Midbrain (tissue), 1 donor: ENCODE measurements around the gene SOSTDC1.
"Not testable (repeated sequence)": the region's sequence is repeated elsewhere in the genome, so short reads cannot be mapped to it uniquely, and the experiment has no call there.

Source experiments
- DNase-seq: peaks from one replicate; lab custom pipeline; 2025; lab: John Stamatoyannopoulos, UW

Gene SOSTDC1

DNA sequence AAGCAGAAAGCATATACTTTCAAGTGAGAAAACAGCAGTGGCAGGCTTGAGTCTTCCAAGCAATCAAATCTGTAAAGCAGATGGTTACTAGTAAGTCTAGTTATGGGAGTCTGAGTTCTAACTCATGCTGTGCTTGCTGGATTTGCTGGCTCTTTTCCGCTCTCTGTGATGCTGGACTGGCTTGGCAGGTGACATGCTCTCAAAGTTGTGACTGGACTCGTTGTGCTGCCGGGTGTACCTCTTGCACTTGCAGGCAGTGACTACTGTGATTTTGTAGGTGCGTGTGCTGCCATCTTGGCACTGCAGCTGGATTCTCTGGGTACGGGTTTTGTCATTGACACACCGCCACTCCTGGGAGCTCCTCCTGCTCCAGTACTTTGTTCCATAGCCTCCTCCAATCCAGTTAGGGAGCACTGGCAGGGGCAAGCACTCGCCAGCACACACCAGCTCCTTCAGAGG is 3.1 kb downstream of the SOSTDC1 start:
- no peak for DNase-seq

DNA sequence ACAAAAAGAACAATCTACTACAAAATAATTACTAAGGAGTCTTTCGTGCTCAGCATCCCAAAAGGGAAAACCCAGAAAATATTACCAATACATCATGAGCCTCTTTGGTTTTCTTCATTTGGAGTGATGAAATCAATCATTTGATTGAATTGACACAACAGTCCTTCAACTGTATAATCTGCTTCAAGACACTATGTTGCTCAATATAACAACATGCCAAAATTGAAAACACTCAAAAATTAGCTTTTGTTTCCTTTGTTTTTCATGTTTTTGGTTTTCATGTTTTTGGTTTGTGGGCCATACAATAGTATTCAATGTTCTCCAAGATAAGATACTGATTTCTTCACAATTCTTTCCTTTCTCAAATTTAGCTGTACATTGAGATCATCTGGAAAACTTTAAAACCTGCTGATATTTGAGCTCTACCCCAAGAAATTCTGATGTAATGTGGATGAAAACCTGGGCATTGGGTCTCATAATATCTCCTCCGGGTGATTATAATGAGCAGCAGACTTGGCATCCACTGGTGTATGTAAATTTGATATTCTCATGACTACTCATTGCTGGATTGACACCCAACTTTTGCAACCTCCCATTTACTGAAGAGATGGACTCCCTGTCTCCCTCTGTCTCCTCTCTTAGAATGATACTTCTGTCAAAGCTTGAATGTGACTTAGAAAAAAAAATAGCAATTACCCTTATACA is 4.6 kb downstream of the SOSTDC1 start:
- DNase-seq, result no peak

DNA sequence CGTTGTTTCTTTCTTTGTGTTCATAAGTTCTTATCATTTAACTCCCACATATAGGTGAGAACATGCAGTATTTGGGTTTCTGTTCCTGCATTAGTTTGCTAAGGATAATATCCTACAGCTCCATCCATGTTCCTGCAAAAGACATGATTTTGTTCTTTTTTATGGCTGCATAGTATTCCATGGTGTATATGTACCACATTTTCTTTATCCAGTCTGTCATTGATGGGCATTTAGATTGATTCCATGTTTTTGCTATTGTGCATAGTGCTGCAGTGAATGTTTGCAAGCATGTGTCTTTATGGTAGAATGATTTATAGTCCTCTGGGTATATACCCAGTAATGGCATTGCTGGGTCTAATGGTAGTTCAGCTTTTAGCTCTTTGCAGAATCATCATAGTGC is 9.2 kb downstream of the SOSTDC1 start:
- not testable (repeated sequence) for DNase-seq

DNA sequence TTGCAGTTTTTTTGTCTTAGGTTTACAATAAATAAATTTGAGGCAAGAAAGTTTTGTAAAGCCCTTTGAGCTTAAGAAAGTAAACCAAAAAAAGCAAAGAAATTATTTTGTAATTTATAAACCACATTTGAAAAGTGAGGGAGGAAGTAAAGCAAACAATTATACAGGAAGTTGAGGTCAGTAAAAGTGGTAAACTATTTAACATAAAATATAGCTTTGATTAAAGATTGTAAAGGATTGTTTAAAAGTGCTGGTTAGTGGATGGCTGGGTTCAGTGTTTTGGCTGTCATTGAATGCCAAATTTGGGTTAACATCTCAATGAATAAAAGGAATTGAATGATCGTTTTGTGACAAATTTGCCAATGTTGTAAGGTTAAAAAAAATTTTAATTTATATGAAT is 9.9 kb downstream of the SOSTDC1 start:
- no peak for DNase-seq

DNA sequence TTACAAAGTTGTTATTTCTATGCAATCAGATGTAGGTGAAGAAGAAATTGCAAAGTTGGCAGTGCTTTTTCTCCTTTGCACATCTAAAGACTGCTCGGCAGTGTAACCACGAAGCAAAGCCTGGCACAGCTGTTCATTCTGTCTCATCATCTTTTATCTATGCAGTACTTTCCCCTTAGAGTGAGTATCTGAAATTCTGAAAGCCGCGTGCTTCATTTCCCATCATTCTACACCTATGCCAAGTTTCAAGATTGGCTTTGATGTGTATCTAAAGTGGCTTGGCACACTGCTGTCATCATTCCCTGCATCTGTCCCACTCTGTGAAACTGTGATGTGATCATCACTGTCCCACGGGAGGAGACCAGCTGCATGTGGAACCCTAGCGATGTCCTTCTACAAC is 15.2 kb downstream of the SOSTDC1 start:
- DNase-seq, result no peak

DNA sequence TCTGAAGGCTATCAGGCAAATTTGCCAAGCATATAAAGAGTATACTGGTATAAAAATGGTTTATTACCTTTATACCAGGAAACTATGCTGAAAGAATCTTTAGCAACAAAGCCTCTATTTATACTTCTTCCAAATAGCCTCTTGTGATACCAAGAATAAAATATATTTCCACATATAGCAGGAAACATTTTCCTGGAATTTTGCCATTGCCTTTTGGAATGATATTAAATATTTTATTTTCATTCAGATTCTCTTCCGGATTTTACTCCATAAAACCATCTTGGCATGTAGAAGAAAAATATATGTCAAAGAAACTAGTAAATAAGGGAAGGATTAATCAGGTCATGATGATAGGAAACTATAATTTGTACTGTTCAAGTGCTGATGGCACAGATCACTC is 17.7 kb downstream of the SOSTDC1 start:
- DNase-seq, result no peak

DNA sequence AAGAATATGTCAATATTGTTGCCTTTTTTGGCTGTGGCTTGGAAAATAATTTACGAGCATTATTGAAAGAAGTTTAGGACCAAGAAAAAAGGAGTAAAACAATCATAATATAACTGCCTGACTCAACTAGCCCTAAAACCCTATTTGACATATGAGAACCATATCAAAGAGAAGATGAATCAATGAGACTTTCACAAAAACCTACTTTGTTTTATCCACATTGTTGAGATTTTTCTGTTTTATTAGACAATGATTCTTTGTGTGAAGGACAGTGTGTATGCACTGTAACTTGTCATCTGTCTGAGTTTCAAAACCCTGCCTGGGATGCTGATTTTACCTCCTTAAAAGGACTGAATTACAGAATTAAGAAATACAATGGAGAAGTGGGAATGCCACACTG is 19.0 kb downstream of the SOSTDC1 start:
- DNase-seq, result no peak

DNA sequence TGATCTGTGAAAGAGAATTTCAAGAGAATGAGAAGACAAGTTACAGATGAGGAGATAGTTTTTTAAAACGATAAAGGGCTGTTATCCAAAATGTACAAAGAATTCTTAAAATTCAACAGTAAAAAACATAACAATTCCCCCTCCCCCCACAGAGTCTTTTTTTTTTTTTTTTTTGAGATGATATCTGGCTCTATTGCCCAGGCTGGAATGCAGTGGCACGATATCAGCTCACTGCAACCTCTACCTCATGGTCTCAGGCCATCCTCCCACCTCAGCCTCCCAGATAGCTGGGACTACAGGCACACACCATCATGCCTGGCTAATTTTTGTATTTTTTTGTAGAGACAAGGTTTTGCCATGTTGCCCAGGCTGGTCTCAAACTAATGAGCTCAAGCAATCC is 21.7 kb downstream of the SOSTDC1 start:
- DNase-seq, result not testable (repeated sequence)

DNA sequence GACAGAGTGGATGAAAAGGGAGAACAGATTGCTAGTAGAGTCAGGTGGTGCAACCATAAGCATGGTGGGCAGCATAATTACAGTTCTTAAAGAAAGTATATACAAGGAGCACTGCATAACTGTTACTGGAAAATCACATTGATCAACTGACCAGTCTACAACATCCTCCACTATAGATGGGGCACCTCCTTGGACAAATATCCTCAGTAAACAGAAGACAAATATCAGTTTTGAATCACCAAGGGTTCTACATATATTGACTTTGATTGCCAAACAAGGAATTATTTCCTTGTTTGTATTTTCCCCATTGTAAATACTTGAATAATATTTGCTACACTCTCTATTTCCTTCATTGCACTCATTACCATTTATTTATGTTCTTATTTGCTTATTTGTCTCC is 26.6 kb downstream of the SOSTDC1 start:
- DNase-seq, result no peak

DNA sequence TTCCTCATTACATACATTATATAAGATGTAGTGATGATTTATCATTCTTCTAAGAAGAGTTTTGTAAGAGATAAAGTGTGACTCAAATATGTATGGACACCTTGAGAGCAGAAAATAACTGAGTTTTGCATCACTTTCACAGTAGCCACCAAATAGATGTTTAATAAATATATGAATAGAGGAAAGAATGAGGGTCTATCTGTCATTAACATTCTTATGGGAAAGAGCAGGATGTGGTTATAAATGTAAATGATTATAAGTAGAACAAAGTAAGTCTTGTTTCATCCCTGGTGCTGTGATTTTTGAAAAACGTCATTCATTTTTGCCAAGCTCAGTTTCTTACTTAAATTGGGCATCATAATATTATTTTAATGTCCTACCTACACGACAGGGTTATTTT is 29.2 kb downstream of the SOSTDC1 start:
- DNase-seq, result no peak

DNA sequence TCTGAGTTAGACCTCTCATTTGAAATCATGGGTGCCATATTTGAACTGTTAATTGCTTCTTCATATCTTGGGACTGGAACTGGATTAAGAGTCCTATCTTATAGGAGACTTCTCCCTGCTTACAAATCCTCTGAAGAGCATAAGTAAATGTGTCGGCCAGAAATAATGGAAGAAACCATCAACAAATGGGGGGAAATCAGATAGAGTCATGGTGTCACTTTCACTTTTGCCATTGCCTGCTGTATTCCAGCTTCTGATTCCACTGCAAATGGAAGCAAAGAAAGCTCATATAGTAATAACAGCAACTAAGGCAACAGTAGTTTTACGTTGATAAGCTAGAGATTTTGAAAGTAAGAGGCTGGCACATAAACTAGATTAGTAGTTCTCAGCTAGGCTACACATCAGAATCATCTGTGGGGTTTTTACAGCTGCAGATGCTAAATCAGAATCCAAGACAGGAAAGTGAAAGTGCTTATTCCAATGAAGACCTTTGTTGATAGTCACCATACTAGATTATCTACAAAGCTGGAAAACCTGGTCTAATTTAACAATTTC is 31.9 kb downstream of the SOSTDC1 start:
- no peak for DNase-seq

DNA sequence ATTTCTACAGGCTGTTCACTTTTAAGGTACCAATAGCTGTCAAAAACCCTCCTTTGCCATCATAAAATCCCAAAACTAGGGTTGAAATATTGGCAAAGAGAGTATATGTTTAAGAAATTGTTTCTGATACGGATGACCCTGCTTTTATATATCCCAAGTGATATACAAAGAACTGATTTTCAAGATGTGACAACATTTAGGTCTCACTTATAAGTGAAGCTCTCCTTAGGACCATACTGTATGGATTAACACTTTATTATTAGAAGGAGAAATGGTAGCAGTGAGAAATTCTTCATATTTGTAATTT is 33.2 kb downstream of the SOSTDC1 start:
- no peak for DNase-seq

DNA sequence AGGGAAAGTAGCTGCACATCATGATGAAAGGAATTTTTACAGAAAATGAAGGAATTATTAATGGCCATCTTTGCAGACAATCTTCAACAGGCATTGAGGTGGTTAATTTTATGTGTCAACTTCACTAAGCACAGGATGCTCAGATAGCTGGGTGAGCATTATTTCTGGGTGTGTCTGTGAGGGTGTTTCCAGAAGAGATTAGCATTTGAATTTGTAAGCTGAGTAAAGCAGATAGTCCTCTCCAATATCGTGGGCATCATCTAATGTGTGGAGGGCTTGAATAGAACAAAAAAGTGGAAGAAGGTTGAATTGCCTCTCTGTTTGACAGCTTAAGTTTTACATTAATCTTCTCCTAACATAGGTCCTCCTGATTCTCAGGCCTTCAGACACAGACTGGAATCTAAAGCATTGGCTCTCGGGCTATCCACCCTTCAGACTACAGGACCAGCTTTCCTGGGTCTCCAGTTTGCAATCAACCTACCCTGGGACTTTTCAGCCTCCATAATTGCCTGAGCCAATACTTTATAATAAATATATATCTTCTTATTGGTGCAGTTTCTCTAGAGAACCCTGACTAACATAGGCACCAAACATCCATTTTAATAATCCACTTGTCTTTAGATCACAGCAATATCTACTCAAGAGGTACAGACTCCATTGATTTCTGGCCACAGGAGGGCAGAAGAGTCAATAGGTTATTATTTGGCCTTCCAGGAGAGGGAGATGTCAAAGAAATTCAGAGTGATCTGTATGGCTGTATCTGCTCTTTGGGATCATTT is 33.7 kb downstream of the SOSTDC1 start:
- DNase-seq, result peak; percentile 67

DNA sequence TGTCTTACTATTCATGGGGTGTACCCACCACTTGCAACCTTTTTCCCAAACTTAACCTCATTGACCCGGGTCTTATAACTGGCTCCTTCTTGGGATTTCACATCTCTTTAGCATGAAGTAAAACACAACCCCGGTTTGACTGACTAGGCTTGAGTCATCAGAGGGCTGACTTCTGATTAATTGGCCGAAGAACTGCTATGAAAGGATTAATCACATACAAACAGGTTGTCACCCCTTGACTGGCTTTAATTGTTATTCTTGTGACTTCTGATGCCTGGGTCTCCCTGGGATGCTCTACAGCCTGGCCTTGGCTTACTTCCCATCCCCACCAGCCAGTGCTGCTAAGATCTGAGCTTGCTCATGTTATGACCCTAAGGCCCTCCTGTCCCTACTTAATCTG is 35.4 kb downstream of the SOSTDC1 start:
- no peak for DNase-seq

DNA sequence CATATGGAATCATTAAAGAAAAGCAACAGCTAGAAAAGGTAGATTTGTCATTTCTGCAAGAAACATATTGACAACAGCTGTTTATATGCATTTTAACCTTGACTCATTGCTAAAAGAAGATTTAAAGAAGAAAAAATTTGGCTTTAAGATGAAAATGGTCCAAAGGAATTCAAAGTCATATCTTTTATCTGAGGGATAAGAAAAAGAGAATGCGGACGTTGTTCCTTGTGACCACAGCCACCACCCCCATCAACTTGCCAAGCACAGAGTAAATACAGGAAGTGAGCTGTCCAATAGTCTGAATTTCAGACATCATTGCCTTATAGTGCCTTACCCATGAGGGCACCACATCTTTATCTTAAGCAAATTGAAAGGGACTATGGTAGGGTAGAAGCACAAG is 36.9 kb downstream of the SOSTDC1 start:
- DNase-seq, result no peak

DNA sequence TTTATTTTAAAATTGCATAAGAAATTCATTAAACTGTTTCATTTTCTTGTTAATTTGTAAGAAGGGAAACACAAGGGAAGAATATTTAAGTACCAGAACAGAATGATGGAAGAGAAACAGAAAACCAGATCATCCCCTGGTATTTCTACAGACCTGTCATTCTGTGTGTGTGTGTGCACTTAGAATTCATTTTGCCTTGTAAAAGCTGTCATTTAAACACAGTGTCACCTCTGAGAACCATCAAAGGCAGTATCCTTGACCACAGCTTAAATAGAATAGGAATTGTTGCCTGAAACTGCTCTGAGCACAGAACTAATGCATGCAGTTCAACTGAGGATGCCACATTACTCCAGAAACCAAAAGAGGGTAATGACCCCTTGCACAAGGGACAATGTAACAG is 37.4 kb downstream of the SOSTDC1 start:
- no peak for DNase-seq

DNA sequence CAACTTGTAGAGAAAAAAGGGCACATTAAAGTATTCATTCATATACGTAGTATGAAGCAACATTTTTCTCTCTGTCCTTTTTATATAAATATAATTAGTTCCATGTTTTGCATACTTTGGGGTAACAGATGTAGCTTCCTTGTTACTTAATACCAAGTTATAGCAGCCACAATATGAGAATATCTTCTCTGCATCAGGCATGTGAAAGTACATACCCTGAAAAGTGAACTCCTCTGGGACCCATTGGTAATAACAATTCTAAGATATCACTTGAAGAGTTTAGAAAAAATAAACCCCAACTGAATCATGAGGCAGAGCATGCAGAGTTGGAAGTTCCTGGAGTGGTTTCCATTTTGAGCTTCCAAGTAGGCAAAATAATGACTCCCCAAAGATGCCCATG is 41.8 kb downstream of the SOSTDC1 start:
- no peak for DNase-seq

DNA sequence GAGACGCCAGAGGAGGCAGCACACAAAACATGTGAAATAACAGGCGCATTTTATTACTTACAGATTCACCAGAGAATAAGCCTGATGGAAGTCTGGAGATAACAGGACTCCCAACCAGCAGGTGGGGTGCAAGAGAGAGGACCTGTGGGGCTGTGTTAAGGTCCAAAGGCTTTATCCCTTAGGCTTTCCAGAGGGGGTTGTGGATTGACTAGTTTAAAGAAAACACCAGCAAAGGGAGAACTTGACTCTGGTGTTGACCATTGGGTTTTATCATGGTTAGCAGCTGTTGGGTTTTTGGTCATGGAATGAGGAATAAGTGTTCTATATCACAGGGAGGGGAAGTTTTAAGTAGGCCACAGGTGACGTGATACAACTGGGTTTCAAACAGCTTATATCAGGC is 42.6 kb downstream of the SOSTDC1 start:
- DNase-seq, result no peak

DNA sequence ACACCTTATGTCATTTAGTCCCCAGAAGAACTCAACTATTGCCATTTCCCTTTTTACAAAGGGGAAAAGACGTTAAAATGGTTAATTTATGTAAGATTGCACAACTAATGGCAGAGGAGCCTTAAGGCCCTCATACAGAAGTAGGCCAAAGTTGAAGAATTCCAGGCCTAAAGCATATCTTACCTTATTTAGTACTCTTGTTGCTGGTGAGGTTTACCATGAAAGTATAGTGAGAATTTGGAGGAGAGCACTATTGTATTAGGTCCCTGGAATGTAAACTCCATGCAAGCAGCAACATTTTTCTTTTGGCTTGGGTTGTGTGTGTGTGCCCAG is 43.5 kb downstream of the SOSTDC1 start:
- no peak for DNase-seq

DNA sequence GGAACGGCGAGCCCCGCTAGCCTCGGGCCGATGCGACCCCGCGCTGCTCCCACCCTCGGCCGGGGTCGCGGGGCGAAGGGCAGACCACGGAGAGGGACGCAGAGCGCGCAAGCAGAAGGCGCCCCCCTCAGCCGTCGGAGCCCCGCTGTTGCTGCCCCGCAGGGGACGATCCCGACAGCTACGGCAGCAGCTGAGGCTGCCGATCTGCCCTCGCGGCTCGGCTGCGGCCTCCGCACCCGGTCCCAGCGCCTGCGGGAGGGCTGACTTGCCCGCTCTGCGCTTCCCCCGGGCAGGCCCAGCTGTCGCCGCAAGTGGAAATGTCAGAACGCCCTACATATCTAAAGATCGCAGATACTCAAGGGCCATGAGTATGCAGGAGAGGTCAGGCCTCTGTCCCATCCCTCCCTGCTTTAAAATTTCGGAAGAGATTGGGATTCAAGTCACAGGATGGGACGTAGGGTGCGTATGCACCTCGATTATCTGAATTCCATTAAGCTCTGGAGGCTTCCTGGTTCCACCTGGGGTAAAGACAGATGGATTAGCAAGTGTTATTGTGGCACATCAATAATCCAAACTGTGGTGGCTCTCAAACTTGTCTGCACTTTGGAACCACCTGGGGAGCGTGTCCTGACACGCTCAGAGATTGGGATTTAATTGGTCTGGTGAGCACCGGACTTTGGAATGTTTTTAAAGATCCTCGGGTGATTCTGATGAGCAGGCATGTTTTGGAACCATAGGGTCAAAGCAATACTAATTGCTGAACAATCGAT is 44.0 kb downstream of the SOSTDC1 start, which contains the start of gene CRPPA:
TSS of gene CRPPA (minus strand) at position 206 of the 770 bp plus-strand sequence. CDS start 216 bp downstream, outside the sequence.
- DNase-seq, result peak; percentile 61

DNA sequence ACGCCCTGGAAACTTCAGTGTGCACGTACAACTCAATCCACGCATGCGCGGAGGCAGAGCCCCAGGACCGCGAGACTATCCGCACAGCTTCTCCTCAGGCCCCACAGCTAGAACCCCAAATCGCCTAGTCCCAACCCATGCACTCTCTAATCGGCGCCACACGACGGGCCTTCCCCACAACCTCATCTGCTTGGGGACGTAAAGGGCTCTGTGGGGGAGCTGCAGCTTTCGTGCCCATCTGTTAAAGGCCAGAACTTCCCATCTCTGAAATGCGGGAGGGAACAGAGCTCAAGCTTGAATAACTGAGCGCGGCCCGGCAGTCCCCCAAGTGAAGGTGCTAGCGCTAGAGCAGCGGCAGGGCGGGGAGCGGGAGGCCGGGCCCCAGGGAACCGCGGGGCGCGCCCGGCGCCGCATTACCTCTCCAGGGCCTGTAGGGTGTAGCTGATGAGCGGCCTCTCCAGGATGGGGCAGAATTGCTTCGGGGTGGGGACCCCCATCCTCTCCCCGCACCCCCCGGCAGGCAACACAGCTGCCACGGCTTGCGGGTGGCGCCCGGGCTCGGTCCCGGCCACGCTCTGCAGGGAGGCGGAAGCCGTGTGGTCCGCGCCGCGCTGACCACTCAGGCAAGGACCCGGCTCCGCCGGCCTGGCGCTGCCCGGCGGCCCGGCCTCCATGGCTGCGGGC is 44.7 kb downstream of the SOSTDC1 start:
- DNase-seq, result peak; percentile 88

DNA sequence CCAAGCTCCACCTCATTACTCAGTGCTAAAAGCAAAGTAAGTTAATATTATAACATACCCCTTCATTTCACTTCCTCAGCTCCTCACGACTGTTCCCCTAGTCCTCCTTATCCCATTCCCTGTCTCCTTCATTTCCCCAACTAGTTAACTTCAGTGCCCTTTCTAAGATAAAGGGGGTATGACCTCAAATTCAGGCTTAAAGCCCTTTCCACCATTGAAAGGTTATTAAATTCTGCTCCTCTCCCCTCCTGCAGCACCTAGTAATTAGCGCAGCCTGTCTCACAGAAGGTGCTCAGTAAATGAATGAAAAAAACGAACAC is 45.2 kb downstream of the SOSTDC1 start:
- no peak for DNase-seq
